GM18505 (cell line): ENCODE results near the gene CATSPER1.
A peak's percentile ranks its signal among the peaks of the same experiment; 100 is the strongest.

Experiments
- ATAC-seq: cut with Tn5 transposase; IDR thresholded peaks from one replicate; pipeline ENCODE4 v1.9.1; 2021; ENCODE audit not compliant: unreplicated experiment
- POLR2A ChIP-seq: IDR thresholded peaks from 4 replicates; pipeline ENCODE4 v1.6.1; 2011; ENCODE audit warnings: borderline replicate concordance; ENCODE audit not compliant: insufficient read depth, insufficient read length; ENCODE audit errors: extremely low read depth

Gene CATSPER1

DNA sequence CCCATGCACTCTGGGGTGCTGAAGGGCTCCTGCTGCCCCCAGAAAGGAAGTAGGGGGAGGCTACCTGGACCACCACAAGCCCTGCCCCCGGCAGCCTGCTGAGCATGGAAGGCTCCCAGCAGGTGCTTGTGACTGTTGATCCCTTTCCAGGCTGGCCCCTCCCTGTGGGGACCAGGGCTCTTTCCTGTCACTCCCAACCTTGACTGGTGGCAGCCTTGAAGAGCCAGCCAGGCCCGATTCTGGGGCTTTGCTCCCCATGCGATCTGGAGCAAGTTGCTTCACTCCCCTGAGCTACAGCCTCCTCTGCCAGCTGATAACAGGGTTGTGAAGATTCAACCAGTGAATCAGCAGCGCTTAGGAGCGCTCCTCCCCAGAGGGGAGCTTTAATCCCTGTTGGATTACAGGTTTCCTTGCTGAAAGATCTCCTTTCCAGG is 19.1 kb downstream of the CATSPER1 start:
- no peak for ATAC-seq
- no peak for TF ChIP-seq POLR2A

DNA sequence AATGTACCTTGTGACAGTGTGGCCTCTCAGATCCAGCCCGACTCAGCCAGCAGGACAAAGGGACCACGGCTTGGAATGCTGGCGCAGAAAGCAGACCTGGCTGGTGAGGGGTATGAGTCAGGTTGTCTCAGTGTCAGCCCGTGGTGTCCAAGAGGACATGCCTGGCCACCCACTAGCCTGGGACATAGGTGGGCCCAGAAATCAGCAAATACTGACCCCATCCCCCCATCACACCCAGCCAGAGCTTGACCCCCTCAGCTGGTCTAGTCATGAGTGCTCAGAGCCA is 19.4 kb downstream of the CATSPER1 start:
- TF ChIP-seq POLR2A, result no peak
- ATAC-seq, result no peak

DNA sequence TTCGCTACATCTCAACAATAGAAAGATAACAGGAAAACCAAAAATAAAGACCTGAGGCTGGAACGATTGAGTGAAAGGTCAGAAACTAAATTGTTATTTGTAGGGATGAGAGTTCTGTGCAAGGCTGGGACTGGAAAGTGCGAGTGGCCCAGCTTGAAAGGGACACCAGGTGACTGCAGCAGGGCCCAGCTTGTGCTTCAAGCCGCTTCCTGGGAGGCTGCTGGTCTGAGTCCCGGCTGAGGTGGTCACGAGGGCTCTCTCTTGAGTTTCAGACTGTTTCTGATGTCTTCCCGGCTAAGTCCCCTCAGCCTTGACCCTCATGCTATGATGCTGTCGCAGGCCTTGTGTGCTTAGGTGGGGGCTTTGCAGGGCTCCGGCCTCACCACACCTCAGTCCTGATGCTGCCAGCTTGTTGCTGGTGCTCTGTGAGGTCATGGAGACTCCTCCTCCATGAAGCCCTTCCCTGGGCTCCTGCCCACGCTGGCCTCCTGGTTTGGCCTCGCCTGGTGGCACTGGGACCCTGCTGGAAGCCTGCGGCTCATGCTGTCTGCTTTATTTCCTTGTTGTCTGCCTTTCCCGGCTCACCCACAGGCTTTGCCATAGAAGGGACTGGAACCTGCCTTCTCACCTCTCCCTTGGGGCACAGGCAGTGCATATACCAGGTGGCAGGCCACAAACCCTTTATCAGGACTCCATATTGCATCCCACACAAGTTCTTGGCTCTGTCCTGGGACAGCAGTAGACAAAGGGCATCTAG is 20.0 kb downstream of the CATSPER1 start:
- no peak for TF ChIP-seq POLR2A
- no peak for ATAC-seq

DNA sequence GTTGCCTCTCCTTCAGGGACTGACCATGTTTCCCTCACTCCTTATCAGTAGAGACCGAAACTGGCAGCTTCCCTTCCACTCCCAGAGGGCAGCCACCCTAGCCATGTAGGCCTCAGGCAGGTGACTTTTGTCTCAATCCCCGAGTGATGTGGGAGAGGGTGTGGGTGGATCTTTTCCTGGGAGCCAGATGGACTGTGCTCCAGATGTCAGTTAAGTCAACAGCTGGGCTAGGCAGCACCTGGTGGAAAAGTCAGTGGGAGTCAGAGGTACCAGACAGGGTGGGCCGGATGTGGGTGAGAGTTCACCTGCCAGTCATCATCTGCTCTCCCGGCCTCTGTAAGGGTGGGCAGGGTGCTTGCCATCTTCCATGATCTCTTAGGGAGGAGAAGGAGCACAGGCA is 22.1 kb downstream of the CATSPER1 start:
- TF ChIP-seq POLR2A, result no peak
- no peak for ATAC-seq

DNA sequence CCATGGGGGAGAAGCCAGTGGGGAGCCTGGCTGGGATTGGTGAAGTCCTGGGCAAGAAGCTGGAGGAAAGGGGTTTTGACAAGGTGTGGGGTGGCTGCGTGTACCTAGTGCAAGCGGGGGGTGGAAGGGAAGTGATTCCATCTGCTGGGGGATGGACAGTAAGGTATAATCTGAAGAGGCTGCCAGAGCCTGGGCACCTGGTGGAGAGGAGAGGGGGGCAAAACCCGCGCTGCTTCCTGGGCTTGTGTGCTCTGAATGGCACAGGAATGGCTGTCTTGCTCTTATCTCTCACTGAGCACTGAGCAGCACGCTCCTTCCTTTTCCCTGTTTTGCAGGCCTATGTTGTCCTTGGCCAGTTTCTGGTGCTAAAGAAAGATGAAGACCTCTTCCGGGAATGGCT is 23.0 kb downstream of the CATSPER1 start:
- no peak for ATAC-seq
- no peak for TF ChIP-seq POLR2A

DNA sequence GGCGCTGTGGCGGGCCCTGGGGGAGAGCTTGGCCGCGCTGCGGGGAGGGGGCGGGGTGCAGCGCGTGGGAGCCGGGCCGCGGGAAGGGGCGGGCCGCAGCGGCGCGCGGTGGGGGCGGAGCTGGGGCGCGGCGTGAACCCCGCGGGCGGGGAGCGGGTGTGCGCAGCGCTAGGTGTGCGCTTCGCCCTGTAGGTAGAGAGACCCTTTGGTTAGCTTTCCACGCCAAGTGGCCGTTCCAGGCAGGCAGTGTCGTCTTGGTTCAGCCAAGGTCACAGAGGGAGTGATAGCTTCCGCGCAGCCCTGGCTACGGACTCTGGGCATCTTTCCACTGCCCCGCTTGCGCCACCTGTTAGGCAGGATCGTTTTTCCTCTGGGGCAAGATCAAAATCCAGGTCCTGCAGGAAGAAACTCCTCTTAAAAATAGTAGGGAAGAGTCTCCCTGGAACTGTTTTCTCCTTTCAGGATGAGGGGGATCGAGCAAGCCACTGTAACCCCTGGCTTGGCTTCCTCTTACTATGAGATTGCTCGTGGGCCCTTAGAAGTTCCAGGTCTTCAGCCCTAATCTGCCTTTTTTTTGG is 23.5 kb downstream of the CATSPER1 start:
- TF ChIP-seq POLR2A, result peak; percentile 2
- peak; percentile 52 for ATAC-seq

DNA sequence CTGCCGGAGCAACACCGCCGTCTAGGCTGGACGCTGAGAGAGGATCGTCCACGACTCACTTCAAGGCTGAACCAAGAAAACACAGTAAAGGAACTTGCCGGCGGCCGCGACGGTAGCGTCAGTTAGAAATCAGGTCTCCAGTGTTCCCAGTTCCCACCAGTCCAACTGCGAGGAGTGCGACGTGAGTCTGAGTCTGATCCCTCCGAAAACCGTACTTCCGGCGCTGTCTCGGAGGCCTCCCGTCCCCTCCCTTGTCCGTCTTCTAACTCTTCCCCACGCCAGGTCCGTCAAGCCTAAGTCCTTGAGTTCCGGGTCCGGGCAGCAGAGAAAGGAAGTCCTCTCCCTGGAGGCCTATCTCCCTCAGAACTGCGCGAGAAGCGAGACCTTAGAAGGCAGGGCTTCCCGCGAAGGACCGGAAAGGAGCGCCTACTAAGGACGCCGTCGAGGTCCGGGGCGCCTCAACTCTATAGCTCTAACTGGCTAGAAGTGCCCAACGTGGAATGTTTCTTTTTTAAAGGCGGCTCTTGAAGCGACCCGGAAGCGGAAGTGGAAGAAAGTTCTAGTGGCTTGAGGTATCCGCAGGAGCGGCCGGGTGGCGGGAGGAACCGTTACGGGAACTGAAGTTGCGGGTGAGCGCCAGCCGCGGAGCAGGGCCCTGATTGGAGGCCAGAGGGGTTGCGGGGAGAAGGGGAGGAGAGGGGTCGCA is 24.2 kb downstream of the CATSPER1 start, which contains the start of the genes BANF1 and EIF1AD:
Gene BANF1, plus strand, starts transcription at position 562 of the 706 bp plus-strand sequence. CDS start 748 bp downstream, outside the sequence.
Gene EIF1AD, minus strand, starts transcription at position 216 of the 706 bp plus-strand sequence. CDS start 1,768 bp downstream, outside the sequence.
- peak; percentile 85 for TF ChIP-seq POLR2A
- peak; percentile 68 for ATAC-seq

DNA sequence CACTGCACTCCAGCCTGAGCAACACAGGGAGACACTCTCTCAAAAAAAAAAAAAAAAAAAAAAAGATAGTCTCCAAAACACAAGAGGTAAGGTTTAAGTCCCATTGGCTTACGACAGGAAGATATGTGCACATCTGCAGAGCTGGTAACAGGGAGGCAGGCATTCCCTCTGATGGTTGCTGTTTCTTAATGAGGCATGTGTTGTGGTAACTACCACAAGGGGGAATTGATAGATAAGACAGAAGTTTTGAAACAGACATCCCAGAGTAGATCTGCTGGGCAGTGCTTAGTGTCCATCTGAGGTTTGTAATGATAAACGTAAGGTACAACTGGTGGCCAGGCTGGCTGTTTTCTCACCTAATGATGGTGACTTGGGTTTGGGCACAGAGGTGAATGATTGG is 29.0 kb downstream of the CATSPER1 start:
- no peak for ATAC-seq
- no peak for TF ChIP-seq POLR2A

DNA sequence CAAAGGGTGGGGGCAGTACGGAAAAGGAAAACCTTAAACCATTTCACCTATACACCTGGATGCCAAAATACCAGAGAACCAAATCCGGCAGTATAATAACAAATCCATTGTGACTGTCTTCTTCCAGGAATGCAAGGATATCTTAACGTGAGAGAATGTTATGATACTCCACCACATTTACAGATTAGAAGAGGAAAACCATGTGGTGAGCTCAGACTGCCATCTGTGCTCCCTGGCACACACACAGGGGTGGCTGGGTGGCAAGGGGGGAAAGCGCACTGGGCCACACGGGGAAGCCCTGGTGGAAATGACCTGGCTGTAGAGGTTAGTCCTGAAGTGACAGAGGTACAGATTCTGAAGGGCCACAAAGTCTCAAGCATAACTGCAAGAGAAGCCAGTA is 34.2 kb downstream of the CATSPER1 start:
- no peak for TF ChIP-seq POLR2A

DNA sequence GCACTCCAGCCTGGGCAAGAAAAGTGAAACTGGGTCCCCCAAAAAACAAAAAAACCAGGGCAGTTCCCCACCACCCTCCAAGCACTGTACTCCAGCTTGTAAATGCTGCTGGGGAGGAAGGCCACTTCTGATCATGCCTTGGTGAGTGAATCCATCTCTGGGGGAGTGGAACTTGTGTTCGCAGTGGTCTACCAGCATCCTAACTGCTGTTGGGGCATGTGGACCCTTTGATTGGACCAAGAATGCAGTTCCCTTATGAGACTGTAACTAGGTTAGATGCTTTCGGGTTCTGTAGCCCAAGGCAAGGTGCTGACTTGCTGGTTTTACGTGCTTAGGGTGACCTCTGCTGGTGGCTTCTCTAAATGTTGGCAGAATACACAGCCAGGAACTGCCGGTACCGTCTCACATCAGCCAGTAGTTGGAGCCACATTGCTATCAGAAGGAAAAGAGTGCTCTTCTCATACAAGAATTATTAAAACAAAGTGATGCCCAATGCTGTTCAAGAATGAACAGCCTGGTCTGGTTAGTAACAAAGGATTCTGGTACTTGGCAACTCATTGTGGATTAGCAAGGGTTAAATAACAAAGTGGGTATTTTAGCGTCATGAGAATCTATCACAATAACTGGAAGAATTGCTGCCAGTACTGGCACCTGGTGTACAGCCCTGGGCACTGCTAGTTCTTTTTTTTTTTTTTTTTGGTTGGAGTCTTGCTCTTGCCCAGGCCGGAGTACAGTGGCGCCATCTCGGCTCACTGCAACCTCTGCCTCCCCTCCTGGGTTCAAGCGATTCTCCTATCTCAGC is 37.3 kb downstream of the CATSPER1 start:
- no peak for TF ChIP-seq POLR2A
- ATAC-seq, result peak; percentile 75

More for the DNA sequence above, 34.2 kb downstream of the CATSPER1 start:
- no peak for ATAC-seq

DNA sequence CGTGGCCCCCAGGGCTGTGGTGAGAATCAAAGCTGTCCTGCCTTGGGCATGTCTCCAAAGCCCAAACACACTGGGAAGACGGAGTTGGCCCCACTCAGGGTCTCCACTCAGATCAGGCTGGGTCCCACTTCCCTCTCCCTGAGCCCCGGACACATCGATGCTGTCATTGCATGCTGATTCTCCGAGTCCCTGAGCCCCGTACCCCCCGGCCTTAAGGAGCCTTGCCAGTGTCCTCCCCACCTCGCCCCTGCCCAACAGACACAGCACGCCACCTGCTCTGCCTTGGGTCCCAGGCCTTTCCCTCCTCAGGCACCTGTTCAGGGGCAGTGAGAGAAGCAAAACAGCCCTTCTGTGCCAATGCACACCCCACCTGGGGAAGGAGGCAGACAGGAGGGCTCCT is 38.9 kb downstream of the CATSPER1 start:
- no peak for TF ChIP-seq POLR2A
- ATAC-seq, result no peak

DNA sequence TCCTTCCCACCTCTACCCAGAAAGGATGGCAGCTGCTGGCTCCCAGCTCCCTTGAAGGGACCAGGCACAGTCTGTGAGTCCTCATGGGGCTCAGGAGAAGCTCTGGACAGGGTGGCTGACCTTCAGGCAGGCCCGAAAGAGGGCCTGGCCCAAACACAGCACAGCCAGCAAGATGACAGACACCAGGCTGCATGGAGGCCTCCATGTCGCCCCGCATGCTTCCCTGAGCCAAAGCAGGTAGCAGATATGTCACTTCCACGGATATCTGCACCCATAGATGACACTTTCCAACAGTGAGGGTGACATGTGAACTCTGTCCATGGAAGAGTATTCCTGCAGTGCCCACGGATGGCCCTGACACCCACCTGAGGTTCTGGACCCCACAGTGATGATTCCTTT is 42.7 kb downstream of the CATSPER1 start:
- no peak for TF ChIP-seq POLR2A
- ATAC-seq, result no peak
